ENCODE results near the gene EVX1. TPM values are rescaled to one million over a fixed set of nuclear protein-coding genes. Genes with fewer than 3 reads are reported as not detected.
A peak's percentile ranks its signal among the peaks of the same experiment; 100 is the strongest.

The EVX1 gene
- total and polyA plus RNA-seq, 12 donors = 0.64 to 8.7 (median 1.1) TPM; not detected in 2

- TF ChIP-seq, protein P1, sequence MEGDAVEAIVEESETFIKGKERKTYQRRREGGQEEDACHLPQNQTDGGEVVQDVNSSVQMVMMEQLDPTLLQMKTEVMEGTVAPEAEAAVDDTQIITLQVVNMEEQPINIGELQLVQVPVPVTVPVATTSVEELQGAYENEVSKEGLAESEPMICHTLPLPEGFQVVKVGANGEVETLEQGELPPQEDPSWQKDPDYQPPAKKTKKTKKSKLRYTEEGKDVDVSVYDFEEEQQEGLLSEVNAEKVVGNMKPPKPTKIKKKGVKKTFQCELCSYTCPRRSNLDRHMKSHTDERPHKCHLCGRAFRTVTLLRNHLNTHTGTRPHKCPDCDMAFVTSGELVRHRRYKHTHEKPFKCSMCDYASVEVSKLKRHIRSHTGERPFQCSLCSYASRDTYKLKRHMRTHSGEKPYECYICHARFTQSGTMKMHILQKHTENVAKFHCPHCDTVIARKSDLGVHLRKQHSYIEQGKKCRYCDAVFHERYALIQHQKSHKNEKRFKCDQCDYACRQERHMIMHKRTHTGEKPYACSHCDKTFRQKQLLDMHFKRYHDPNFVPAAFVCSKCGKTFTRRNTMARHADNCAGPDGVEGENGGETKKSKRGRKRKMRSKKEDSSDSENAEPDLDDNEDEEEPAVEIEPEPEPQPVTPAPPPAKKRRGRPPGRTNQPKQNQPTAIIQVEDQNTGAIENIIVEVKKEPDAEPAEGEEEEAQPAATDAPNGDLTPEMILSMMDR (IDR thresholded peaks at IDR 0.05) = no peak
- TF ChIP-seq POLR2A (IDR thresholded peaks at IDR 0.05) = no peak
- 31 to 40% (median 38%) methylated on average over 12 to 37 of the region's 37 CpGs for WGBS, 4 donors
- Histone ChIP-seq H3K4me3 (no peak overlapping the region), H3K27ac (no peak overlapping the region), H3K36me3 (replicated peaks in 1 of 2) (no peaks in the 10 kb centered on the region), H3K27me3 (peaks cover 98% of the 10 kb centered on the region), H3K4me1 (replicated peaks in 1 of 2) (peaks cover 16 to 24% of the 10 kb centered on the region in 2 donors), H3K9me3 (replicated peaks in 1 of 3) (no peaks in the 10 kb centered on the region)
- DNase-seq = no peak
- intact Hi-C loops (cut with DNase I) = no loop called here
Observed at GRCh38 chr7:27245124-27245797, 2.7 kb downstream of the EVX1 start.

DNA sequence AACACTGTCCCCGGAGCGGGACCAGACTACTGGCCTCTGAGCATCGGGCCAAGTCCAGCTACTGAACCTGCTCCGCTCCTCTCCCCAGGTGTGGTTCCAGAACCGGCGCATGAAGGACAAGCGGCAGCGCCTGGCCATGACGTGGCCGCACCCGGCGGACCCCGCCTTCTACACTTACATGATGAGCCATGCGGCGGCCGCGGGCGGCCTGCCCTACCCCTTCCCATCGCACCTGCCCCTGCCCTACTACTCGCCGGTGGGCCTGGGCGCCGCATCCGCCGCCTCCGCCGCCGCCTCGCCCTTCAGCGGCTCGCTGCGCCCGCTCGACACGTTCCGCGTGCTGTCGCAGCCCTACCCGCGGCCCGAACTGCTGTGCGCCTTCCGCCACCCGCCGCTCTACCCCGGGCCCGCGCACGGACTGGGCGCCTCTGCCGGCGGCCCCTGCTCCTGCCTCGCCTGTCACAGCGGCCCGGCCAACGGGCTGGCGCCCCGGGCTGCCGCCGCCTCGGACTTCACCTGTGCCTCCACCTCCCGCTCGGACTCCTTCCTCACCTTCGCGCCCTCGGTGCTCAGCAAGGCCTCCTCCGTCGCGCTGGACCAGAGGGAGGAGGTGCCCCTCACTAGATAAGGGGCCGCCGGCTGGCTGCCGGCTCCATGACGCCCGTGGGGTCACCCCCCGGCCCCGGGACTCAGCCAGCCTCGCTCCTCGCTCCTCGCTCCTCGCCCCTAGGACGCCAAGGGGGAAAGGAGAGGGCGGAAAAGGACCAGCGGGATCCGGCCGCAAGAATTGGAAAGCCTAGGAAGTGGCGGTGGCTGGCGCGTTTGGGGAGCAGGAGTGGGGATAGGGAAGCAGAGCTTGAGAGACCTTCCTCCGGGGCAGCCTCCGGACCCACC lies 3.4 kb downstream of the EVX1 start:
- WGBS, 4 donors = 24 to 45% (median 28%) methylated on average over 25 to 90 of the region's 90 CpGs
- peak overlapping the region in 1 of 4 donors; percentile 37 for H3K4me3 ChIP-seq
- H3K27ac ChIP-seq = no peak overlapping the region
- peaks cover 16 to 24% of the 10 kb centered on the region in 2 donors for H3K4me1 ChIP-seq (replicated peaks in 1 of 2)
- peaks cover 97% of the 10 kb centered on the region for H3K27me3 ChIP-seq
- no peaks in the 10 kb centered on the region for H3K36me3 ChIP-seq (replicated peaks in 1 of 2)
- TF ChIP-seq, protein P1 (IDR thresholded peaks at IDR 0.05) = no peak
- no peak for TF ChIP-seq POLR2A (IDR thresholded peaks at IDR 0.05)
- peak in 1 of 7 donors; percentile 17 for DNase-seq
- intact Hi-C loops (cut with DNase I) = no loop called here
- H3K9me3 ChIP-seq (replicated peaks in 1 of 3) = no peaks in the 10 kb centered on the region

DNA sequence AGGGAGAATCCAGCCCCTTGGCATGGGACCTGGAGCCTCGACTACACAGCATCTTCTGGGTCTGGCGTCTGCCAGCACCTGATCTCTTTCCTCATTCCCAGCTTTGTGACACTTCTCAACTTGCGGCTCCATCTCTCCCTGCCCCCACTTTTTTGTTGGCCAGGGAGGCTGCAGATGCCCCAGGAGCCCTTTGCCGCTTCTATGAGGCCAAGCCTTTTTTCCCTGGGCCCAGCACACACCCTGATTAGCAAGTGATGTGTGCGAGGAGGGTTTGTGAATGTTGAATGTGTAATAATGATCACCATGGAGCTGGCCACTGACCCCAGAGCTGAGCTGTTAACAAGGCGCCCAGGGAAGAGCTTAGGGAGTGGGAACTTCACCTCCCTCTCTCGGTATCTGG lies 4.4 kb downstream of the EVX1 start:
- no peak overlapping the region for H3K27ac ChIP-seq
- no peaks in the 10 kb centered on the region for H3K36me3 ChIP-seq (replicated peaks in 1 of 2)
- TF ChIP-seq POLR2A (IDR thresholded peaks at IDR 0.05) = no peak
- TF ChIP-seq, protein P1 (IDR thresholded peaks at IDR 0.05) = no peak
- intact Hi-C loops (cut with DNase I) = no loop called here
- H3K4me3 ChIP-seq = no peak overlapping the region
- peaks cover 16 to 24% of the 10 kb centered on the region in 2 donors for H3K4me1 ChIP-seq (replicated peaks in 1 of 2)
- no peak for DNase-seq
- no peaks in the 10 kb centered on the region for H3K9me3 ChIP-seq (replicated peaks in 1 of 3)
- WGBS, 4 donors = 68 to 74% (median 69%) methylated on average over 7 of the region's 7 CpGs
- H3K27me3 ChIP-seq = peaks cover 97% of the 10 kb centered on the region
